ENCODE results near the gene POLR2J3.
"Not testable (repeated sequence)": the region's sequence is repeated elsewhere in the genome, so short reads cannot be mapped to it uniquely, and the experiment has no call there.

GRCh38 chr7:102596036-102596435 lies 23.7 kb upstream of the POLR2J3 start:
- not testable (repeated sequence) for TF ChIP-seq CTCF, POLR2A (IDR thresholded peaks at IDR 0.05)

All from esophagus squamous epithelium (tissue), 4 donors.